ENCODE data around the gene DOCK9. TPM values are rescaled to one million over a fixed set of nuclear protein-coding genes. Genes with fewer than 3 reads are reported as not detected.

The DOCK9 gene
- polyA plus RNA-seq, 1 of the 3 experiments (the other 2 are of a cell fraction) = 16.6 TPM

- H3F3A ChIP-seq (replicated peaks; ENCODE audit: insufficient read depth) = peaks cover 2% of the 10 kb centered on the region
- no peak overlapping the region for H3K4me2 ChIP-seq
- H3K36me3 ChIP-seq (replicated peaks in 1 of 2; ENCODE audit: control insufficient read depth in 1 of 2, insufficient read depth in 2 of 2, low read length in 1 of 2) = no peaks in the 10 kb centered on the region
- H4K20me1 ChIP-seq (ENCODE audit: insufficient read depth) = no peaks in the 10 kb centered on the region
- H3K27ac ChIP-seq (ENCODE audit: low read depth in 2 of 2, low read length in 1 of 2) = no peak overlapping the region
- H3K9me2 ChIP-seq = no peaks in the 10 kb centered on the region
- TF ChIP-seq FOXJ3 (CRISPR knock-in tag; IDR thresholded peaks at IDR 0.05) = no peak
- TF ChIP-seq PBX3 (IDR thresholded peaks at IDR 0.05) = no peak
- TF ChIP-seq TCF12 (IDR thresholded peaks at IDR 0.05) = no peak
- peaks cover 0 to 7% of the 10 kb centered on the region in 2 experiments; a peak in 1 of 4 replicates for H3K4me1 ChIP-seq (ENCODE audit: control insufficient read depth in 1 of 2, insufficient read depth in 2 of 2, low read depth in 1 of 2, low read length in 1 of 2)
- H3K9me3 ChIP-seq = no peaks in the 10 kb centered on the region
- no peaks in the 10 kb centered on the region for H3K27me3 ChIP-seq (ENCODE audit: insufficient read depth)
- H3K4me3 ChIP-seq (ENCODE audit: low read depth in 2 of 2, low read length in 1 of 2) = no peak overlapping the region
- no peak for DNase-seq
- POLR2A ChIA-PET = no interaction called here
- no peak overlapping the region for H3K9ac ChIP-seq
- WGBS (ENCODE audit: low lambda C conversion rate) = 93% methylated on average over 7 of the region's 8 CpGs
- CTCF ChIA-PET = interaction anchor here (1.5 kb wide), 1 partner anchor 14 kb away, joined by 4 read pairs; no protein-coding TSS in a partner anchor
- H3K79me2 ChIP-seq (ENCODE audit: insufficient read depth) = no peaks in the 10 kb centered on the region
- H2AFZ ChIP-seq (ENCODE audit: low read depth) = no peak overlapping the region
These were observed 37.4 kb downstream of the DOCK9 start for GRCh38 chr13:98940325-98941001.

- Histone ChIP-seq H3K4me3 (ENCODE audit: low read depth in 2 of 2, low read length in 1 of 2) (no peak overlapping the region), H2AFZ (ENCODE audit: low read depth) (no peak overlapping the region), H3K79me2 (ENCODE audit: insufficient read depth) (no peaks in the 10 kb centered on the region), H3K4me2 (no peak overlapping the region), H3K4me1 (ENCODE audit: control insufficient read depth in 1 of 2, insufficient read depth in 2 of 2, low read depth in 1 of 2, low read length in 1 of 2) (peaks cover 0 to 7% of the 10 kb centered on the region in 2 experiments; a peak in 1 of 4 replicates), H3K9me3 (no peaks in the 10 kb centered on the region), H3K36me3 (replicated peaks in 1 of 2; ENCODE audit: control insufficient read depth in 1 of 2, insufficient read depth in 2 of 2, low read length in 1 of 2) (no peaks in the 10 kb centered on the region), H3K9ac (no peak overlapping the region), H4K20me1 (ENCODE audit: insufficient read depth) (no peaks in the 10 kb centered on the region), H3K27ac (ENCODE audit: low read depth in 2 of 2, low read length in 1 of 2) (no peak overlapping the region), H3K27me3 (ENCODE audit: insufficient read depth) (no peaks in the 10 kb centered on the region), H3F3A (replicated peaks; ENCODE audit: insufficient read depth) (peaks cover 2% of the 10 kb centered on the region), H3K9me2 (no peaks in the 10 kb centered on the region)
- TF ChIP-seq TEAD4 (IDR thresholded peaks at IDR 0.05; ENCODE audit: borderline replicate concordance, insufficient read depth) = no peak
- no peak for TF ChIP-seq PBX3 (IDR thresholded peaks at IDR 0.05)
- DNase-seq = no peak
- 91% methylated on average over 5 of the region's 5 CpGs for WGBS (ENCODE audit: low lambda C conversion rate)
- ChIA-PET CTCF (interaction anchor here (0.5 to 1.5 kb wide), 2 partner anchors 13 to 73 kb away, joined by 3 to 4 read pairs; no protein-coding TSS in a partner anchor), POLR2A (no interaction called here)
These were observed 38.1 kb downstream of the DOCK9 start for GRCh38 chr13:98939660-98940191.

- Histone ChIP-seq H3K27ac (ENCODE audit: low read depth in 2 of 2, low read length in 1 of 2) (no peak overlapping the region), H3K79me2 (ENCODE audit: insufficient read depth) (no peaks in the 10 kb centered on the region), H3K4me3 (ENCODE audit: low read depth in 2 of 2, low read length in 1 of 2) (no peak overlapping the region), H3K4me2 (no peak overlapping the region), H3K9me3 (no peaks in the 10 kb centered on the region), H4K20me1 (ENCODE audit: insufficient read depth) (no peaks in the 10 kb centered on the region), H3K9ac (no peak overlapping the region), H3K4me1 (ENCODE audit: control insufficient read depth in 1 of 2, insufficient read depth in 2 of 2, low read depth in 1 of 2, low read length in 1 of 2) (peaks cover 0 to 7% of the 10 kb centered on the region in 2 experiments; a peak in 1 of 4 replicates), H2AFZ (ENCODE audit: low read depth) (no peak overlapping the region), H3F3A (replicated peaks; ENCODE audit: insufficient read depth) (peaks cover 2% of the 10 kb centered on the region), H3K27me3 (ENCODE audit: insufficient read depth) (no peaks in the 10 kb centered on the region), H3K9me2 (no peaks in the 10 kb centered on the region), H3K36me3 (replicated peaks in 1 of 2; ENCODE audit: control insufficient read depth in 1 of 2, insufficient read depth in 2 of 2, low read length in 1 of 2) (no peaks in the 10 kb centered on the region)
- WGBS (ENCODE audit: low lambda C conversion rate) = 90% methylated on average over 3 of the region's 3 CpGs
- CTCF ChIA-PET = no interaction called here
- POLR2A ChIA-PET = no interaction called here
- no peak for DNase-seq
- TF ChIP-seq CTCF (IDR thresholded peaks at IDR 0.05) (no peak), PBX3 (IDR thresholded peaks at IDR 0.05) (no peak), YY1 (IDR thresholded peaks at IDR 0.05; ENCODE audit: low read depth) (no peak), GABPA (IDR thresholded peaks at IDR 0.05; ENCODE audit: low read depth) (no peak), MXI1 (IDR thresholded peaks at IDR 0.05; ENCODE audit: low read depth, low read length) (no peak), USF1 (IDR thresholded peaks at IDR 0.05; ENCODE audit: borderline replicate concordance, low read depth) (no peak), USF2 (IDR thresholded peaks at IDR 0.05; ENCODE audit: borderline replicate concordance, low read depth, low read length) (no peak), TAF1 (IDR thresholded peaks at IDR 0.05; ENCODE audit: borderline replicate concordance, low read depth, low read length) (no peak), GATA2 (CRISPR knock-in tag; IDR thresholded peaks at IDR 0.05) (no peak)
These were observed 39.1 kb downstream of the DOCK9 start for GRCh38 chr13:98938801-98939200.

All from SK-N-SH (cell line).